Inferior parietal cortex (tissue), 1 donor: Measurements from ENCODE around the gene BACE1-AS.
A peak's percentile ranks its signal among the peaks of the same experiment; 100 is the strongest.
"Not testable (repeated sequence)": the region's sequence is repeated elsewhere in the genome, so short reads cannot be mapped to it uniquely, and the experiment has no call there.

ENCODE experiments used
- DNase-seq: peaks from one replicate; pipeline ENCODE4 v3.0.0-alpha.2; 2016; ENCODE audit errors: extremely low spot score

BACE1-AS gene

DNA sequence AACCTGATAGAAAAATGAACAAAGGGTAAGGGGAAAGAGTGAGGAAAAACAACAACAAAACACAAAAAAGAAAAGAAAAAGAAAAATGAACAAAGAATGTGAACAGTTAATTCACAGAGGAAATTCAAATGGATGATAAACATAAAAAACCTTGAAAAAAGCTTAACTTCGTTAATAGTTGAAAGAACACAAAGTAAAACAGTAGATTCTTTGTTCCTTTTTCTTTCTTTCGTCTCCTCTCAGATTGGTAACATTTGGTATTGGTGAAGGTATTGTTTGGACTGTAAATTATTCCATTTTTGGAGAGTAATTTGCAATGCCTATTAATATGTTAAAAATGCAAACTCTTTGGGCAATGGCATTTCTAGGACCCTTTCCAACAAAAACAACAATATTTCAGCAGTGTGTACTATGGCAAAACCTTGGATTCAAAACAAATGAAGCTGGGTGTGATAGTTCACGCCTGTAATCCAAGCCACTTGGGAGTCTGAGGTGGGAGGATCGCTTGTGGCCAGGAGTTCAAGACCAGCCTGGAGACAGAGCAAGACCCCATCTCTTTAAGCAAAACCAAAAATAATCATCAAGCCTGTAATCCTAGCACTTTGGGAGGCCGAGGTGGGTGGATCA is 28.2 kb downstream of the BACE1-AS start:
- no peak for DNase-seq

DNA sequence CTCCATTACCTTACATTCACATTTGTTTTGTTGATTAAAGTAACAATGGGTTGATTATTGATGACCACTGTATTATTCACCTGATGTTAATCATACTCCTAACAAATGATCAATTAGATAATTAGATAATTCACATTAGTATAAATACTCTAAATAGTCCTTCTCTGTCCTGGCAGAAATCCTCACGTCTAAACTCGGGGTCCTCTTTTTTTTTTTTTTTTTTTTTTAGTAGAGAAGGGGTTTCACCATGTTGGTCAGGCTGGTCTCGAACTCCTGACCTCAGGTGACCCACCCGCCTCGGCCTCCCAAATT is 36.1 kb downstream of the BACE1-AS start:
- not testable (repeated sequence) for DNase-seq

DNA sequence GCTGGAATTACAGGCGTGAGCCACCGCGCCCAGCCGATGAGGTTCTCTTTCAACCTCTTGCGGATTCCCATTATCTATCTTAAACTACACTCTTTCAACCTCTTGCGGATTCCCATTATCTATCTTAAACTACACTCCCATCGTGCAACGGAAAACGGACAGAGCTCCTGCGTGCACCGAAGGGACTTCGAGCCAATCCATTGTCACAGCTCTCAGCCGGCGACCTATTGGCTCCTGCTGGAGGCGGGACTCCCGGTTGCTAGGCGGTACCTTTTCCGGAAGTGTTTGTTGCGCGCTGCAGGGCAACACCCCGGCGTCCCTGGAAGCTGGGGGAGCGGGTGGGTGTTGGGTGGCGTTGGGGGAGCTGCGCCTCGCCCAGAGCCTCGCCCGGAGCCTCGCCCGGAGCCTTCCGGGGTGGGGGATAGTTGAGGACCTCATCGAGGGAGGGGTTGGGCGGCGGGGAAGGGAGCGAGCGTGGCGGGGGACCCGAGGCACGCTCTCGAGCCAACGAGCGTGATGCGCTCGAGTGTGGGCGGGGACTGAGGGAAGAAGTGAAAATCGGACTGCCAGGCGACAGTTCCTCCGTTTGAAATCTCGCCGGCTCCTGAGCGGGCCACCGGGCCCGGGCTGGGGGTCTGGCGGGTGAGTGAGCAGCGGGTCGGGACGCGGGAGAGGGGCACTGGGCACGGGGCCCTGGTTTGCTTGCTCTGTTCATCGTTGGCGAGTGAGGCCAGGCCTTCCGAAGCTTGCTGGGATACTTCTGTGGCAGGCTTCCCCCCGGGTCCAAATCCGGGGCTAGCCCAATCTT is 36.6 kb downstream of the BACE1-AS start, which contains the start of gene CEP164:
CEP164 (plus strand) TSS at position 288 of the 808 bp plus-strand sequence. CDS start 10,733 bp downstream, outside the sequence.
- peak; percentile 97 for DNase-seq

DNA sequence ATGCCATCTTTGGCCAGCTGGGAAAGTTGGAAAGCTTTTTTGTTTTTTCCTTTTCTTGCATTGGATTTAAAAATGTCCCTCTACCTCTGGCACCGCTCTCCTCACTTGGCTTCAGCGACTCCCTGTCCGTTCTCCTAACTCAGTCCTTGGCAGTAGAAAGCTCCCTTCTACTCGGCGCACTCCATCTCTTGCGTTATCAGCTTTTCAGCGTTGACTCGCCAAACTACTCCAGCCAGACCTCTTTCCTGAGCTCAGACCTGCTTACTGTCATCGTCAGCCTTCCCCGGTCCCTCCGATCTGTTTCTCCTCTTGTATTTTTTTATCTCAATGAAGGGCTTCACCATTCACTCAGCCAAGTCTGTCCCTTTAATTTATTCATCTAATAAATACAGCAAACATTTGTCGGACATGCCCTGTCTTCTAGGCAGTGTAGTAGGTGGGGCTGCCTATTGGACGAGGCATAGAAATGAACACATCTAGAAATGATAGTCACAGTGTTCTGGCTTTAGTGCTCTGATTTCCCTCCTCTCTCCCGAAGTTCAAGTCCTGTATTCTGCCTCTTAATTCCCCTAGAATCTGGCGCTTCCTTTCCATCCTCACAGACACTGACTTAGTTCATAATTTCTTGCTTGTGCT is 37.3 kb downstream of the BACE1-AS start:
- no peak for DNase-seq

DNA sequence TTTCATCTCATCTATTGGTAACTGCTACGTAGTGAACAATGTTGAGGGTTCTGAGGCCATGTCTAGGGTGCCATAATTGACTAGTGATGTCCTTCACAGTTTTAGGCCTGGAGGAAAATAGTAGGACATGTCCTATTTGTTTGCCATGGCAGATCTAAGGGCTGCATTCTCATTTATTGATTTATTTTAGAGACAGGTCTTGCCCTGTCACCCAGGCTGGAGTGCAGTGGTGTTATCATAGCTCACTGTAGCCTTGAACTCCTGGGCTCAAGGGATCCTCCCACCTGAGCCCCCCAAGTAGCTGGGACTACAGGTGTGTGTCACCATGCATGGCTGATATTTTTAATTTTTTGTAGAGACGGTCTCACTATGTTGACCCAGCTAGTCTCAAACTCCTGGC is 41.7 kb downstream of the BACE1-AS start:
- DNase-seq = no peak

DNA sequence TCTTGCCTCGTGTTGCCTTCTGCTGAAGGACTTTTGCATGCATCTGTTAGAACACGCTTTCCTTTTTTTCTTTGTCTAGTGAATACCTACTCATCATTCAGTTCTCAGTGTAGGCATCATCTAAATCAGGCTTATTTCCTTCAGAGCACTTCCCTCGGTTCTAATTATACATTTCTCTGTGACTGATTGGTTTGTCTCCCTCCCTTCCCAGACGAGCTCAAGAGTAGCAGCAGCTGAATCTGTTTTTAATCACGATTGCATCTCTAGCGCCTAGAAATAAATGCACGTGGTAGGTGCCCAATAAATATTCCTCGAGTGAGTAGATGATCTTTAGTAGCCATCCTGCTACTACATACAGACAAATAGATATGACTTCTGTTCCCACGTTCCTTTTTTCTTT is 42.8 kb downstream of the BACE1-AS start:
- DNase-seq = peak; percentile 9

DNA sequence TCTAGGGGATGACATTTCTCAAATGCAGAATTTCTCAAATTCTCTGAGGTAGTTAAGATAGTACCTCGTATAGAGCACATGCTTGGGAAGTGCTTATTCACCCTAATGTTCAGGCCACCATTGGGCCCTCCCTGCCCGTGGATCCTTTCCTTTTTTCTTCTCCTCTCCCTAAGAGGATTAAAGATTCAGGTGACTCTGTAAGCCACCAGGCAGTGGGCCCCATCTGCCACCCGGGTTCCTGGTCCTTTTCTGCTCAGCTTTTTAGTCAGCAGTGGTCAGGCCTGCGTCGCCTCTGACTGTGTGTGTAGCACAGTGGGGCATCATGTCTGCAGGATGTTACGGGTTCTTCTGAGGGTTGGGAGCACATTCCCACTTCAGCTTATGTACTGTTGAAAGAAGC is 43.8 kb downstream of the BACE1-AS start:
- DNase-seq = no peak

DNA sequence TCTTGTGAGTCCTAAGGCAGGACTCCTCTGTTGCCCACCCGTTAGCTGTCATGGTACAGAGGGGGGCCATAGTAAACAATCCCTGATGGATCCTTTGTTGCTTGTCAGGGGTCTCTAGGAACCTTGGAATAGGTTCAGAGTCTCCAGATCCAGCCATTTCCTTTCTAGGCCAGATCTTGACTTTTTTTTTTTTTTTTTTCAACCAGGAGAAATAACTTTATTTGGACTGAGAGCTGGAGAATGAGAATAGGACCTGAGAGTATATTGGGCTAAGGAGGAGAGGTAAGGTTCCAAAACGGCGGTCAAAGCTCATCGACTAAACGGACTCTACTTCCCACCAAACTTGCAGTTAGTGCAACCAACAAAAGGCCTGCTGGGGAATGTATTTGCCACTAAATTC is 44.3 kb downstream of the BACE1-AS start:
- no peak for DNase-seq

DNA sequence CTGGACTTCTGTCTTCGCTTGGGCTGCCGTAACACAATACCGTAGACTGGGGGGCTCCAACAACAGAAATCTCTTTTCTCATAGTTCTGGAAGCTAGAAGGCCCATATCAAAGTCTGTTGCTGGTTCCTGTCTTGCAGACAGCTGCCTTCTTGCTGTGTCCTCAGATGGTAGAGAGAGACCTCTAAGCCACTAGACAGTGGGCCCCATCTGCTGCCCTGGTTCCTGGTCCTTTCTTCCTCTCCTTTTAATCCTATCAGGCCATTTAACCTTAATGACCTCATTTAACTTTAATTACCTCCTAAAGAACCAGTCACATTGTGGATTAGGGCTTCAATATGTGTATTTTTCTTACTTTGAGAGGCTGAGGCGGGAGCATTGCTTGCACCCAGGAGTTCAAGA is 45.9 kb downstream of the BACE1-AS start:
- no peak for DNase-seq
